ENCODE measurements around the gene TMEM82. TPM values are rescaled to one million over a fixed set of nuclear protein-coding genes. Genes with fewer than 3 reads are reported as not detected.

Gene TMEM82
- polyA plus RNA-seq, 1 of the 3 experiments (the other 2 are of a cell fraction) = not detected

- peaks cover 12% of the 10 kb centered on the region for H3F3A ChIP-seq (replicated peaks; ENCODE audit: insufficient read depth)
- peaks cover 94% of the 10 kb centered on the region for H3K79me2 ChIP-seq (ENCODE audit: insufficient read depth)
- no peak for TF ChIP-seq FOXM1 (IDR thresholded peaks at IDR 0.05; ENCODE audit: low read depth)
- TF ChIP-seq, protein P1, sequence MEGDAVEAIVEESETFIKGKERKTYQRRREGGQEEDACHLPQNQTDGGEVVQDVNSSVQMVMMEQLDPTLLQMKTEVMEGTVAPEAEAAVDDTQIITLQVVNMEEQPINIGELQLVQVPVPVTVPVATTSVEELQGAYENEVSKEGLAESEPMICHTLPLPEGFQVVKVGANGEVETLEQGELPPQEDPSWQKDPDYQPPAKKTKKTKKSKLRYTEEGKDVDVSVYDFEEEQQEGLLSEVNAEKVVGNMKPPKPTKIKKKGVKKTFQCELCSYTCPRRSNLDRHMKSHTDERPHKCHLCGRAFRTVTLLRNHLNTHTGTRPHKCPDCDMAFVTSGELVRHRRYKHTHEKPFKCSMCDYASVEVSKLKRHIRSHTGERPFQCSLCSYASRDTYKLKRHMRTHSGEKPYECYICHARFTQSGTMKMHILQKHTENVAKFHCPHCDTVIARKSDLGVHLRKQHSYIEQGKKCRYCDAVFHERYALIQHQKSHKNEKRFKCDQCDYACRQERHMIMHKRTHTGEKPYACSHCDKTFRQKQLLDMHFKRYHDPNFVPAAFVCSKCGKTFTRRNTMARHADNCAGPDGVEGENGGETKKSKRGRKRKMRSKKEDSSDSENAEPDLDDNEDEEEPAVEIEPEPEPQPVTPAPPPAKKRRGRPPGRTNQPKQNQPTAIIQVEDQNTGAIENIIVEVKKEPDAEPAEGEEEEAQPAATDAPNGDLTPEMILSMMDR (IDR thresholded peaks at IDR 0.05) = peak; percentile 32; the same call in 1 of the 2 replicates
- WGBS (ENCODE audit: low lambda C conversion rate) = 80% methylated on average over 17 of the region's 19 CpGs
- H3K4me1 ChIP-seq (ENCODE audit: control insufficient read depth in 1 of 2, insufficient read depth in 2 of 2, low read depth in 1 of 2, low read length in 1 of 2) = peaks cover 0 to 6% of the 10 kb centered on the region in 2 experiments; a peak in 2 of 4 replicates
- H2AFZ ChIP-seq (ENCODE audit: low read depth) = no peak overlapping the region
- peak overlapping the region; percentile 14; the same call in 1 of the 2 replicates for H3K4me2 ChIP-seq
- no peaks in the 10 kb centered on the region for H3K9me3 ChIP-seq
- peaks cover 32% of the 10 kb centered on the region for H4K20me1 ChIP-seq (ENCODE audit: insufficient read depth)
- H3K9ac ChIP-seq = peak overlapping the region; percentile 21; the same call in 1 of the 2 replicates
- no peak for DNase-seq
- no peaks in the 10 kb centered on the region for H3K9me2 ChIP-seq
- POLR2A ChIA-PET = no interaction called here
- CTCF ChIA-PET = no interaction called here
- no peaks in the 10 kb centered on the region for H3K27me3 ChIP-seq (ENCODE audit: insufficient read depth)
- peak overlapping the region in 1 of 2 experiments; percentile 35; a peak in 1 of 4 replicates for H3K4me3 ChIP-seq (ENCODE audit: low read depth in 2 of 2, low read length in 1 of 2)
- H3K36me3 ChIP-seq (replicated peaks in 1 of 2; ENCODE audit: control insufficient read depth in 1 of 2, insufficient read depth in 2 of 2, low read length in 1 of 2) = no peaks in the 10 kb centered on the region
- H3K27ac ChIP-seq (ENCODE audit: low read depth in 2 of 2, low read length in 1 of 2) = peak overlapping the region in 1 of 2 experiments; percentile 76; a peak in 2 of 4 replicates
These were observed 39.4 kb upstream of the TMEM82 start for GRCh38 chr1:15702722-15703550.

GRCh38 chr1:15703562-15703961, 38.7 kb upstream of the TMEM82 start:
- peak overlapping the region; percentile 7 to 76; a peak in 2 of 4 replicates for H3K27ac ChIP-seq (ENCODE audit: low read depth in 2 of 2, low read length in 1 of 2)
- peak overlapping the region; percentile 21; the same call in 1 of the 2 replicates for H3K9ac ChIP-seq
- peaks cover 16% of the 10 kb centered on the region for H3F3A ChIP-seq (replicated peaks; ENCODE audit: insufficient read depth)
- no peak overlapping the region for H2AFZ ChIP-seq (ENCODE audit: low read depth)
- peaks cover 31% of the 10 kb centered on the region for H4K20me1 ChIP-seq (ENCODE audit: insufficient read depth)
- H3K9me2 ChIP-seq = no peaks in the 10 kb centered on the region
- POLR2A ChIA-PET = no interaction called here
- TF ChIP-seq NFIC (IDR thresholded peaks at IDR 0.05; ENCODE audit: borderline replicate concordance) = no peak
- TF ChIP-seq MXI1 (IDR thresholded peaks at IDR 0.05; ENCODE audit: low read depth, low read length) = no peak
- DNase-seq = no peak
- H3K9me3 ChIP-seq = no peaks in the 10 kb centered on the region
- peaks cover 96% of the 10 kb centered on the region for H3K79me2 ChIP-seq (ENCODE audit: insufficient read depth)
- 0 out of 4 replicates have a peak overlapping the region, but pooled peaks of 1 of the 2 experiments have one; percentile 35 for H3K4me3 ChIP-seq (ENCODE audit: low read depth in 2 of 2, low read length in 1 of 2)
- CTCF ChIA-PET = no interaction called here
- WGBS (ENCODE audit: low lambda C conversion rate) = 44% methylated on average over 5 of the region's 9 CpGs
- peak overlapping the region; percentile 14; the same call in 1 of the 2 replicates for H3K4me2 ChIP-seq
- peaks cover 0 to 6% of the 10 kb centered on the region in 2 experiments; a peak in 2 of 4 replicates for H3K4me1 ChIP-seq (ENCODE audit: control insufficient read depth in 1 of 2, insufficient read depth in 2 of 2, low read depth in 1 of 2, low read length in 1 of 2)
- no peaks in the 10 kb centered on the region for H3K27me3 ChIP-seq (ENCODE audit: insufficient read depth)
- H3K36me3 ChIP-seq (replicated peaks in 1 of 2; ENCODE audit: control insufficient read depth in 1 of 2, insufficient read depth in 2 of 2, low read length in 1 of 2) = no peaks in the 10 kb centered on the region

- H3K9me3 ChIP-seq = no peaks in the 10 kb centered on the region
- WGBS (ENCODE audit: low lambda C conversion rate) = 97% methylated on average over 15 of the region's 17 CpGs
- CTCF ChIA-PET = interaction anchor here (1.3 kb wide), 1 partner anchor 37 kb away, joined by 3 read pairs; no protein-coding TSS in a partner anchor
- no peak overlapping the region for H3K4me3 ChIP-seq (ENCODE audit: low read depth in 2 of 2, low read length in 1 of 2)
- no peak overlapping the region for H3K4me2 ChIP-seq
- DNase-seq = no peak
- H2AFZ ChIP-seq (ENCODE audit: low read depth) = no peak overlapping the region
- POLR2A ChIA-PET = no interaction called here
- H3K9me2 ChIP-seq = no peaks in the 10 kb centered on the region
- H3K27ac ChIP-seq (ENCODE audit: low read depth in 2 of 2, low read length in 1 of 2) = peak overlapping the region in 1 of 2 experiments; percentile 76; a peak in 1 of 4 replicates
- H3K4me1 ChIP-seq (ENCODE audit: control insufficient read depth in 1 of 2, insufficient read depth in 2 of 2, low read depth in 1 of 2, low read length in 1 of 2) = peaks cover 0 to 6% of the 10 kb centered on the region in 2 experiments; a peak in 2 of 4 replicates
- no peaks in the 10 kb centered on the region for H3K27me3 ChIP-seq (ENCODE audit: insufficient read depth)
- no peak overlapping the region for H3K9ac ChIP-seq
- H3K79me2 ChIP-seq (ENCODE audit: insufficient read depth) = peaks cover 96% of the 10 kb centered on the region
- H4K20me1 ChIP-seq (ENCODE audit: insufficient read depth) = peaks cover 23% of the 10 kb centered on the region
- H3K36me3 ChIP-seq (replicated peaks in 1 of 2; ENCODE audit: control insufficient read depth in 1 of 2, insufficient read depth in 2 of 2, low read length in 1 of 2) = no peaks in the 10 kb centered on the region
- peaks cover 16% of the 10 kb centered on the region for H3F3A ChIP-seq (replicated peaks; ENCODE audit: insufficient read depth)
- TF ChIP-seq CHD2 (IDR thresholded peaks at IDR 0.05; ENCODE audit: low read length, partially characterized antibody) (no peak), FOXM1 (IDR thresholded peaks at IDR 0.05; ENCODE audit: low read depth) (no peak), POLR2AphosphoS5 (IDR thresholded peaks at IDR 0.05; ENCODE audit: low read depth, low read length) (no peak), RFX5 (IDR thresholded peaks at IDR 0.05; ENCODE audit: low read length) (no peak), NFIC (IDR thresholded peaks at IDR 0.05; ENCODE audit: borderline replicate concordance) (no peak), PBX3 (IDR thresholded peaks at IDR 0.05) (no peak), JUND (IDR thresholded peaks at IDR 0.05) (no peak), RXRA (IDR thresholded peaks at IDR 0.05; ENCODE audit: borderline replicate concordance, low read depth) (no peak), SIN3A (IDR thresholded peaks at IDR 0.05; ENCODE audit: borderline replicate concordance, low read depth, low read length) (no peak), MEF2A (IDR thresholded peaks at IDR 0.05; ENCODE audit: borderline replicate concordance, low read depth) (no peak), MAX (IDR thresholded peaks at IDR 0.05; ENCODE audit: low read depth) (no peak)
- TF ChIP-seq, protein P1 (IDR thresholded peaks at IDR 0.05) = no peak
These were observed 37.6 kb upstream of the TMEM82 start for GRCh38 chr1:15704526-15705183.

Measured in SK-N-SH (cell line).